ENCODE results near the gene C10orf143. TPM values are rescaled to one million over a fixed set of nuclear protein-coding genes. Genes with fewer than 3 reads are reported as not detected.

The C10orf143 gene
- total and polyA plus RNA-seq, 2 of the 8 experiments (the other 6 are each of a cell fraction or from before 2014, with no cell fraction given) = 1.6 to 2.0 TPM

- Histone ChIP-seq H3K14ac (ENCODE audit: insufficient read length) (no peak overlapping the region), H2BK120ac (replicated peaks; ENCODE audit: low read depth, low read length) (no peak overlapping the region), H4K91ac (replicated peaks; ENCODE audit: insufficient read length, low read length) (no peak overlapping the region), H3K23ac (ENCODE audit: insufficient read length) (no peak overlapping the region), H2AFZ (ENCODE audit: low read length) (no peak overlapping the region), H3K4me3 (ENCODE audit: extremely low read depth in 1 of 4, insufficient read depth in 2 of 4, low read depth in 3 of 4, low read length in 4 of 4) (no peak overlapping the region), H3K27ac (ENCODE audit: low read depth, low read length) (no peak overlapping the region), H3K27me3 (replicated peaks in 1 of 4; ENCODE audit: control insufficient read depth in 3 of 4, extremely low read depth in 1 of 4, insufficient read depth in 3 of 4, low read length in 3 of 4) (no peaks in the 10 kb centered on the region), H3K56ac (replicated peaks; ENCODE audit: insufficient read length, low read depth, low read length) (no peak overlapping the region), H3K4ac (replicated peaks; ENCODE audit: insufficient read length, low read depth, low read length) (no peak overlapping the region), H3K36me3 (ENCODE audit: control insufficient read depth in 2 of 4, insufficient read depth in 4 of 4, low read length in 3 of 4) (no peaks in the 10 kb centered on the region), H2BK5ac (ENCODE audit: low read depth, low read length) (no peak overlapping the region), H3K9ac (replicated peaks in 1 of 4; ENCODE audit: extremely low read depth in 1 of 4, low read depth in 3 of 4, low read length in 3 of 4) (no peak overlapping the region), H2BK12ac (ENCODE audit: low read depth, low read length) (no peak overlapping the region), H3K4me2 (ENCODE audit: insufficient read depth in 1 of 2, low read depth in 2 of 2, low read length in 2 of 2) (no peak overlapping the region), H3K4me1 (replicated peaks in 1 of 4; ENCODE audit: control insufficient read depth in 3 of 4, insufficient read depth in 4 of 4, low read length in 3 of 4) (no peaks in the 10 kb centered on the region), H3K23me2 (ENCODE audit: low read depth, low read length) (0 out of 2 replicates have a peak, but pooled peaks cover 2% of the 10 kb centered on the region), H3K18ac (ENCODE audit: extremely low read depth, low read length) (no peak overlapping the region), H4K20me1 (replicated peaks in 1 of 2; ENCODE audit: control insufficient read depth in 1 of 2, insufficient read depth in 2 of 2, low read length in 2 of 2) (no peaks in the 10 kb centered on the region), H4K5ac (ENCODE audit: insufficient read length, low read depth, low read length) (no peak overlapping the region), H3K9me3 (ENCODE audit: insufficient read depth in 2 of 2, low read depth in 1 of 2, low read length in 1 of 2) (no peaks in the 10 kb centered on the region), H4K8ac (ENCODE audit: extremely low read depth, insufficient read depth, low read length) (no peak overlapping the region), H3K79me2 (ENCODE audit: control insufficient read depth in 1 of 2, insufficient read depth in 2 of 2, low read length in 2 of 2) (no peaks in the 10 kb centered on the region), H2BK15ac (ENCODE audit: low read length) (no peak overlapping the region), H3K79me1 (ENCODE audit: low read depth, low read length) (no peaks in the 10 kb centered on the region), H2AK5ac (ENCODE audit: low read depth, low read length) (no peak overlapping the region), H2BK20ac (ENCODE audit: low read length) (no peak overlapping the region)
- ChIA-PET POLR2A (ENCODE audit: partially characterized antibody) (no interaction called here), CTCF (ENCODE audit: partially characterized antibody) (no interaction called here)
- TF ChIP-seq KDM1A (IDR thresholded peaks at IDR 0.05; ENCODE audit: borderline replicate concordance, low read length) (no peak), EZH2 (IDR thresholded peaks at IDR 0.05; ENCODE audit: low read depth, low read length, severe bottlenecking) (no peak), MAFK (IDR thresholded peaks at IDR 0.05; ENCODE audit: low read depth, low read length) (no peak), YY1 (IDR thresholded peaks at IDR 0.05; ENCODE audit: low read depth, low read length) (no peak), NRF1 (IDR thresholded peaks at IDR 0.05; ENCODE audit: low read depth, low read length) (no peak), CBX8 (IDR thresholded peaks at IDR 0.05; ENCODE audit: borderline replicate concordance, low read depth, low read length) (no peak), POLR2A (IDR thresholded peaks at IDR 0.05; ENCODE audit: control extremely low read depth in 1 of 2, low read depth in 2 of 2, low read length in 2 of 2) (no peak)
- 87% methylated on average over 12 of the region's 12 CpGs; no CpG with 5 or more reads in 1 of the 2 experiments for WGBS, 2 experiments (ENCODE audit: extremely low coverage in 1 of 2, insufficient coverage in 1 of 2, insufficient read length in 1 of 2, insufficient replicate concordance in 2 of 2, low coverage in 1 of 2, low lambda C conversion rate in 2 of 2, missing lambda C conversion rate in 1 of 2)
- DNase-seq (ENCODE audit: low read depth in 1 of 2, low spot score in 2 of 2) (no peak), FAIRE-seq (no peak)
Measured at GRCh38 chr10:130024779-130025325, 85.8 kb downstream of the C10orf143 start.

Data from H1 (cell line).